GM21786 (cell line): ENCODE measurements around the gene GCN1.
"Not testable (repeated sequence)": the region's sequence is repeated elsewhere in the genome, so short reads cannot be mapped to it uniquely, and the experiment has no call there.

ENCODE experiments used
- ATAC-seq: cut with Tn5 transposase; IDR thresholded peaks from one replicate; pipeline ENCODE4 v1.9.1; 2021; ENCODE audit not compliant: unreplicated experiment

Gene GCN1

GRCh38 chr12:120213758-120214157 is 19.2 kb upstream of the GCN1 start:
- ATAC-seq: no peak

- not testable (repeated sequence) for ATAC-seq
Measured at GRCh38 chr12:120213182-120213581, 18.7 kb upstream of the GCN1 start.

- ATAC-seq: no peak
Measured at GRCh38 chr12:120212301-120212700, 17.8 kb upstream of the GCN1 start.

DNA sequence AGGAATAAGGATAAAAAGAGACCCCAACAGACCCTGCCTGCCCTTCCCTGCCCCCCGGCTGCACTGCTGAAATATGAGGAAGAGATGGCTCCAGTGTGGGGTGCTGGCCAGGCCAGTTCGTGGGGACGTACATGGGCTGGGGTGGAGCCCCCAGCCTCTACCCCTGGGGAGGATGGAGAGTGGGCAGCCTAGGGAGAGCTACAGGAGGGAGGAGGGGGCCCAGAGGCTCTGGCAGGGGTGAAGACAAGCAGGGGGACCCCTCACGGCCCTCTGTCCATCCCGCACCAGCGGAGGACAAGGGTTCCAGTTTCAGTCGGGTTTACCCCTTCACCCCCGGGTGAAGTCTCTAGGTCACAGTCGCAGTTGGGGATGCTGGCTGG is 17.4 kb upstream of the GCN1 start:
- ATAC-seq: no peak

- ATAC-seq: no peak
Measured at GRCh38 chr12:120211243-120211903, 16.9 kb upstream of the GCN1 start.

DNA sequence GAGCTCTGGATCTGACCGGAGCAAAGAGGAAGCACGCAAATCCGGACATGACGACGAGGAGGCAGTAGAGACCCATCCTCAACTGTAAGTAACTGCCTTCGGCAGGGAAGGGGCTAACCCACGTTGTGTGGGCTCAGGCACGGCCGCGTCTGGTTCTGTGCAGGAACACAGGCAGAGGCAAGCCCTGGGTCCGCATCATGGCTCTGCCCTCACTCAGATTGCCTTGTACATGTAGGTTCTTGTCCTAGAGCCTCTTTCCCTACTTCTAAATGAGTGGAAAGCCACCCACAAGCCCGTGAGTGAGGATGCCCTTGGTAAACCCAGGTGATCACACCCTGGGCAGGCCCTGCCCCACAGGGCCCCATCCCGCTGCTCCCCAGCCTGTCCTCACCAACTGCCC is 15.3 kb upstream of the GCN1 start:
- no peak for ATAC-seq

DNA sequence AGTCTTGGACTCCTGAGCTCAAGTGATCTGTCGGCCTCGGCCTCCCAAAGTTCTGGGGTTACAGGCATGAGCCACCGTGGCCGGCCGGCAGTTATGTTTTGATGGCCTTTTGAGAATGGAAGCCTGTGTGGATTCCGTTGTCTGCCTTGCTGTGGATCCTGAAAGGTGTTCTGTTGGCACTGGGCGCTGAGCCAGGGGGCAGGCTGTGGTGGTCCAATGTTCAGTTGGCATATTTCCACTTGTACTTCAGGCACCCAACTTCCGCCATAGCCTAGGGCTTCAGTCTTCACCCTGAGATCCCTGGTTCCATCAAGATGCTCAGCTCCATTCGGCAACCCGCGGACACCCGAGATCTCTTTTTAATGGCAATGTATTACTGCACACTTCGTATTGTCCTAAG is 12.7 kb upstream of the GCN1 start:
- ATAC-seq: no peak

GRCh38 chr12:120206781-120207180 is 12.3 kb upstream of the GCN1 start:
- ATAC-seq: not testable (repeated sequence)

- ATAC-seq: no peak
Measured at GRCh38 chr12:120206228-120206627, 11.7 kb upstream of the GCN1 start.

DNA sequence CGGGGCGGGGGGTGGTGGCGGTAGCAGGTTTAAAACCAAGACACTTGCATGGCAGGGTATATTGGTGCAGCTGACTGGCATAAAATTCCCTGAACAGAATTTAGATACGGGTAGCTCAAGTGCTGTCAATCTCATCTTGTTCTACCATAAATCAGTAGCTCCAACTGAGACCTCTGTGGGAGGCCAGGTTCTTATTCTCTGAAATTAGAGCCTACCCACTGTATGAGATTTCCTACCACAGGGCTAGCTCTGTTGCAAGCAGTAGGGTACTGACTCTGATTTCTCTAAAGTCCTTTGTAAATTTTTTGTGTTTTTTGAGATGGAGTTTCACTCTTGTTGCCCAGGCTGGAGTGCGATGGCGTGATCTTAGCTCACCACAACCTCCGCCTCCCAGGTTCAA is 9.7 kb upstream of the GCN1 start:
- ATAC-seq: no peak

DNA sequence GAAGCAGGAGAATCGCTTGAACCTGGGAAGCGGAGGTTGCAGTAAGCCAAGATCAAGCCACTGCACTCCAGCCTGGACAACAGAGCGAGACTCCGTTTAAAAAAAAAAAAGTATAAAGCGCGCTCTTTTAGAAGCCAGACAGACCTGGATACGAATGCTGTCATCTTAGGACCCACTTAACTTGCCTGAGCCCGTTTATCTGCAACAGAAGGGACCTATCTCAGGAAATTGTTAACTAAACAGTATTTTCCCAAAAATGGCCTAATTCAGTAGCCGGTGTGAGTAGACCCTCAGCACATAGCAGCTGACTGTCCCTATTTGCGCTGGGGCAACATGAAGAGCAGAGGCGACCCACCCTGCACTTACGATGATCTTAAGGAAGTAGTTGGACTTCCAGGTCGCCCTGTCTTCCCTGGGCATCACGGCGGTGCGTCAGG is 5.9 kb upstream of the GCN1 start:
- ATAC-seq: no peak

GRCh38 chr12:120199595-120200306 is 5.2 kb upstream of the GCN1 start:
- no peak for ATAC-seq

GRCh38 chr12:120199025-120199424 is 4.5 kb upstream of the GCN1 start:
- no peak for ATAC-seq

DNA sequence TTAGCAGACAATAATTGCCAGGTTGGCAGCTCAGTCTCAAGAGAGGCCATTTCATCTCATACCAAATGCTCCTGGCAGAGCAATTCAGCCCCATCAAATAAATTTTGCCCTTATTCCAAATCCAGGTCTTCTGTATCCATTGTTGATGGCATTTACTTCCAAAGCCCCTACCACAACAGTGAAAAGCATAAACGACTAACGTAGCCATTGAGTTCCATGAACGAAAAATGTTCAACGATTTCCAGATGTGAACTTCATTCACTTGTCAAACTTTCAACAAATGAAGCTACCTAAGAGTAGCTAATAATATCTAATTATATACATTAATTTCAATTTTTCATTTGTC is 3.0 kb upstream of the GCN1 start:
- no peak for ATAC-seq

DNA sequence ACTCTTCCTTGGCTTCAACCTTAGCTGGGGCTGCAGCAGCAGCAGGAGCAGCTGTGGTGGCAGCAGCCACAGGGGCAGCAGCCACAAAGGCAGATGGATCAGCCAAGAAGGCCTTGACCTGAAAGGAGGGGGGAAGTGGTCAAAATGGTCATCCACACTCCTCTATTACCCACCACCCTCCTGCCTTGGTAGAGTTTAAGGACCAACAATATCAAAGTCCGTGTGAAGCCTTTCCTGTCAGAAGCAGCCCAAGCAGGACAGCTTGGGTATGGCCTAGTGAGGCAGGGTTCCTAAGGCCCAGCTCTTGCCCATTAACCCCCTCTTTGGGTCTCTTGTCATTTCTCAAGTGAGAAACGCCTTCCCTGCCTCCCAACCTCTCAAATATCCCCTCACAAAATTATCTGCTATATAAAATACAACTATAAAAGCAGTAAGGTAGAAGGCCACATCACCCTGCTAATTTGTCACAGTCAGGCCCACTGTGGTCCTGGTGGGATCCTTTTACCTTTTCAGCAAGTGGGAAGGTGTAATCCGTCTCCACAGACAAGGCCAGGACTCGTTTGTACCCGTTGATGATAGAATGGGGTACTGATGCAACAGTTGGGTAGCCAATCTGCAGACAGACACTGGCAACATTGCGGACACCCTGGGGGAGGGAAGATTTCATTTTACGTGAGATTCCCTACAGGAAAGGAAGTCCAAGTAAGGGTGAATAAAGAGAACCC is 2.5 kb upstream of the GCN1 start:
- not testable (repeated sequence) for ATAC-seq

DNA sequence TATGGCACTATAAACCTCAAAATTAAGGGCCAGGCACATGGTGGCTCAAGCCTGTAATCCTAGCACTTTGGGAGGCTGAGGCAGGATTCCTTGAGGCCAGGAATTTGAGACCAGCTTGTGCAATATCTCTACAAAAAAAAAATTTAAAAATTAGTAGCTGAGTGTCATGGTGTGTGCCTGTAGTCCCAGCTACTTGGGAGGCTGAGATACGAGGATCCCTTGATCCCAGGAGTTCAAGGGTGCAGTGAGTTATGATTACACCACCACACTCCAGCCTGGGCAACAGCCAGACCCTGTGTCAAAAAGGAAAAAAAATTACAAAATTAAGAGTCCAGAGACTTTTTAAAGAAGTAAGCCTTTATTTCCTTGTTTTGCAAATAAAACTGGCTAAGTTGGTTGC is 1.8 kb upstream of the GCN1 start:
- ATAC-seq: no peak

DNA sequence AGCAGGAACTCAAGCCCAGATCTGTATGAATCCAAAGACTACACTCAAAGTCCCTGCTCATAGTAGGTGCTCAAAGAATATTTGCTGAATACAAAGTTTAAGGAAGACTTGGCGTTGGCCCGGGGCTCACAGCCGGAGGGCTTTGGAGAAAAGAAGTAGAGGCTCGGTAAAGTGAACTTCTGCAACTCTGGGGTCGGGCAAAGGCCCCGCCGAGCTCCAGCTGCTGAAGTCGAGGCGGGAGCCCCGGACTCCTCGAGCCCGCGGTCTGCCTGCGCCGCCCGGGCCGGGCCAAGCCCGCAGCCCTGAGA is 335 bp downstream of the GCN1 start:
- peak; percentile 19 for ATAC-seq

GRCh38 chr12:120193286-120193685 is 1.2 kb downstream of the GCN1 start:
- ATAC-seq: not testable (repeated sequence)

- ATAC-seq: no peak
Measured at GRCh38 chr12:120190985-120191480, 3.5 kb downstream of the GCN1 start.

DNA sequence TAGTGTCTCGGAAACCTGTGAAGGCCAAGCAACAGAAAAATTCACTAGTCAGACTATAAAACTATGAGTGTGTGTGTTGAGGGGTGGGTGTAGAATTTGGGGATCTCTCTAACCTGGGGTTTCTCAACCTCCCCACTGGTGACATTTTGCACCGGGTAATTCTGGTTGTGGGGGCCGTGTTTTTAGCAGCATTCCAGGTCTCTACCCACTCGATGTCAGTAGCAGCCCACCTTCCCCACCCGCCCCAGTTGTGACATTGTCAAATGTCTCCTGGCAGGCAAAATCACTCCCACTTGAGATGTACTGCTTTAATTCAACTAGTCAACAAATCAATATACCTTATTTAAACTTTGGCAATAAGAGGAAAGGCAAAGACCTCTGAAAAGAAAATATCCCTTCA is 4.1 kb downstream of the GCN1 start:
- no peak for ATAC-seq

GRCh38 chr12:120186654-120187053 is 7.9 kb downstream of the GCN1 start:
- no peak for ATAC-seq

DNA sequence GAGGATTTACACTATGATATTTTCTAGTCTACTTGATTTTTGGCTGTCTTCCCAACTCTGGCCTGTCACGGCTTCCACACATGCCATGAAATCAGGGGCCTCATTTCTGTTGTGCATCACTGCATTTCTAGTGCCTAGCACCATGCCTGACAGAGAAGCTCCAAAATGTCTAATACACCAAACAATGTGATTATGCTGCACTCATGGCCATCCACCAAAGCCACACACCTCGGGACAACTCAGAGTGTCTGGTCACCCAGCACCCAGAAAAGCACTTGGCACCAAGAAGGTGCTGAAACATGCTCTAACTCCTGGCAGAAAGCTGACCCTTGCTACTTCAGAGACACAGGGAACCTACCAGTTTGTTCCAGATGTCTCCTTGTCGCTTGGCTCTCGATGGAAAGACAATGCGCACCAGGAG is 11.3 kb downstream of the GCN1 start:
- ATAC-seq: no peak
